Measurements from ENCODE around the gene SPINT2.

DNA sequence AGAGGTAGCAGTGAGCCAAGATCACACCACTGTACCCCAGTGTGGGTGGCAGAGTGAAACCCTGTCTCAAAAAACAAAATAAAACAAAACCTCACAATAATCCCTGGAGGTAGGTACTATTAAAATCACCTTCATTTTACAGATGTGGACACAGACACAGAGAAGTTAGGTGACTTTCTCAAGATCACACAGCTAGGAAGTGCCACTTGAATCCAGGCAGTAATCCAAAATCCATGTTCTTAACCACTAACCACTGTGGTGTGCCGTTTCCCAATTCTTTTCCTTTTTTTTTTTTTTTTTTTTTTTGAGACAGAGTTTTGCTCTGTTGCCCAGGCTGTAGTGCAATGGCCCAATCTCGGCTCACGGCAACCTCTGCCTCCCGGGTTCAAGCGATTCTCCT, 17.2 kb upstream of the SPINT2 start:
- TF ChIP-seq TCF4 (CRISPR knock-in tag; IDR thresholded peaks at IDR 0.05; ENCODE audit: borderline replicate concordance) (no peak), OSR1 (CRISPR knock-in tag; IDR thresholded peaks at IDR 0.05) (no peak), ESRRG (CRISPR knock-in tag; IDR thresholded peaks at IDR 0.05) (no peak), ZFP30 (CRISPR knock-in tag; IDR thresholded peaks at IDR 0.05) (no peak)
- TF ChIP-seq, protein P1, sequence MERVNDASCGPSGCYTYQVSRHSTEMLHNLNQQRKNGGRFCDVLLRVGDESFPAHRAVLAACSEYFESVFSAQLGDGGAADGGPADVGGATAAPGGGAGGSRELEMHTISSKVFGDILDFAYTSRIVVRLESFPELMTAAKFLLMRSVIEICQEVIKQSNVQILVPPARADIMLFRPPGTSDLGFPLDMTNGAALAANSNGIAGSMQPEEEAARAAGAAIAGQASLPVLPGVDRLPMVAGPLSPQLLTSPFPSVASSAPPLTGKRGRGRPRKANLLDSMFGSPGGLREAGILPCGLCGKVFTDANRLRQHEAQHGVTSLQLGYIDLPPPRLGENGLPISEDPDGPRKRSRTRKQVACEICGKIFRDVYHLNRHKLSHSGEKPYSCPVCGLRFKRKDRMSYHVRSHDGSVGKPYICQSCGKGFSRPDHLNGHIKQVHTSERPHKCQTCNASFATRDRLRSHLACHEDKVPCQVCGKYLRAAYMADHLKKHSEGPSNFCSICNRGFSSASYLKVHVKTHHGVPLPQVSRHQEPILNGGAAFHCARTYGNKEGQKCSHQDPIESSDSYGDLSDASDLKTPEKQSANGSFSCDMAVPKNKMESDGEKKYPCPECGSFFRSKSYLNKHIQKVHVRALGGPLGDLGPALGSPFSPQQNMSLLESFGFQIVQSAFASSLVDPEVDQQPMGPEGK (CRISPR knock-in tag; IDR thresholded peaks at IDR 0.05; ENCODE audit: borderline replicate concordance) = no peak
- TF ChIP-seq, protein P2, sequence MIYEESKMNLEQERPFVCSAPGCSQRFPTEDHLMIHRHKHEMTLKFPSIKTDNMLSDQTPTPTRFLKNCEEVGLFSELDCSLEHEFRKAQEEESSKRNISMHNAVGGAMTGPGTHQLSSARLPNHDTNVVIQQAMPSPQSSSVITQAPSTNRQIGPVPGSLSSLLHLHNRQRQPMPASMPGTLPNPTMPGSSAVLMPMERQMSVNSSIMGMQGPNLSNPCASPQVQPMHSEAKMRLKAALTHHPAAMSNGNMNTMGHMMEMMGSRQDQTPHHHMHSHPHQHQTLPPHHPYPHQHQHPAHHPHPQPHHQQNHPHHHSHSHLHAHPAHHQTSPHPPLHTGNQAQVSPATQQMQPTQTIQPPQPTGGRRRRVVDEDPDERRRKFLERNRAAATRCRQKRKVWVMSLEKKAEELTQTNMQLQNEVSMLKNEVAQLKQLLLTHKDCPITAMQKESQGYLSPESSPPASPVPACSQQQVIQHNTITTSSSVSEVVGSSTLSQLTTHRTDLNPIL (CRISPR knock-in tag; IDR thresholded peaks at IDR 0.05; ENCODE audit: low read depth) = no peak
- TF ChIP-seq, protein P3, sequence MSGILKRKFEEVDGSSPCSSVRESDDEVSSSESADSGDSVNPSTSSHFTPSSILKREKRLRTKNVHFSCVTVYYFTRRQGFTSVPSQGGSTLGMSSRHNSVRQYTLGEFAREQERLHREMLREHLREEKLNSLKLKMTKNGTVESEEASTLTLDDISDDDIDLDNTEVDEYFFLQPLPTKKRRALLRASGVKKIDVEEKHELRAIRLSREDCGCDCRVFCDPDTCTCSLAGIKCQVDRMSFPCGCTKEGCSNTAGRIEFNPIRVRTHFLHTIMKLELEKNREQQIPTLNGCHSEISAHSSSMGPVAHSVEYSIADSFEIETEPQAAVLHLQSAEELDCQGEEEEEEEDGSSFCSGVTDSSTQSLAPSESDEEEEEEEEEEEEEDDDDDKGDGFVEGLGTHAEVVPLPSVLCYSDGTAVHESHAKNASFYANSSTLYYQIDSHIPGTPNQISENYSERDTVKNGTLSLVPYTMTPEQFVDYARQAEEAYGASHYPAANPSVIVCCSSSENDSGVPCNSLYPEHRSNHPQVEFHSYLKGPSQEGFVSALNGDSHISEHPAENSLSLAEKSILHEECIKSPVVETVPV (CRISPR knock-in tag; IDR thresholded peaks at IDR 0.05) = no peak

Data from SK-N-SH treated with all-trans-retinoic acid at 6 μM for 48 hours (cell line).